ENCODE data around the gene GTPBP3. TPM values are rescaled to one million over a fixed set of nuclear protein-coding genes. Genes with fewer than 3 reads are reported as not detected.
A peak's percentile ranks its signal among the peaks of the same experiment; 100 is the strongest.

Gene GTPBP3
- total and polyA plus RNA-seq, 2 experiments from 2014 or later, result 34.9 to 95.6 TPM

- H3K9me3 ChIP-seq (ENCODE audit: low read depth), result no peaks in the 10 kb centered on the region
- peak; percentile 97 to 100 for DNase-seq (ENCODE audit: low read depth in 1 of 2, low spot score in 1 of 2)
- H3K4me1 ChIP-seq (ENCODE audit: low read depth), result peaks cover 4% of the 10 kb centered on the region
- H3K4me3 ChIP-seq, result peak within 1 kb of the TSS; percentile 64
- no peak for TF ChIP-seq CTCF (IDR thresholded peaks at IDR 0.05; ENCODE audit: low read depth, low read length)
- no peaks in the 10 kb centered on the region for H3K36me3 ChIP-seq
- peaks cover 2% of the 10 kb centered on the region for H3K27me3 ChIP-seq
- H3K27ac ChIP-seq, result peak within 1 kb of the TSS; percentile 63
Observed at GRCh38 chr19:17334414-17335409, 2.6 kb upstream of the GTPBP3 start, which contains the start of gene ANO8. Gene ANO8 (minus strand): TSS chr19:17334855. CDS start chr19:17334670, 185 bp downstream.

GRCh38 chr19:17335575-17335974, 1.8 kb upstream of the GTPBP3 start:
- H3K4me3 ChIP-seq, result no peak overlapping the region
- H3K27me3 ChIP-seq, result no peaks in the 10 kb centered on the region
- no peak for TF ChIP-seq CTCF (IDR thresholded peaks at IDR 0.05; ENCODE audit: low read depth, low read length)
- H3K4me1 ChIP-seq (ENCODE audit: low read depth), result peaks cover 4% of the 10 kb centered on the region
- no peak overlapping the region for H3K27ac ChIP-seq
- DNase-seq (ENCODE audit: low read depth in 1 of 2, low spot score in 1 of 2), result no peak
- no peaks in the 10 kb centered on the region for H3K9me3 ChIP-seq (ENCODE audit: low read depth)
- H3K36me3 ChIP-seq, result no peaks in the 10 kb centered on the region

- H3K4me1 ChIP-seq (ENCODE audit: low read depth), result peaks cover 4% of the 10 kb centered on the region
- TF ChIP-seq CTCF (IDR thresholded peaks at IDR 0.05; ENCODE audit: low read depth, low read length), result no peak
- H3K4me3 ChIP-seq, result peak overlapping the region; percentile 65
- H3K27ac ChIP-seq, result no peak overlapping the region
- no peaks in the 10 kb centered on the region for H3K36me3 ChIP-seq
- H3K27me3 ChIP-seq, result no peaks in the 10 kb centered on the region
- DNase-seq (ENCODE audit: low read depth in 1 of 2, low spot score in 1 of 2), result peak in 1 of 2 donors; percentile 28
- no peaks in the 10 kb centered on the region for H3K9me3 ChIP-seq (ENCODE audit: low read depth)
Observed at GRCh38 chr19:17337675-17338432, 501 bp downstream of the GTPBP3 start.

- peak overlapping the region; percentile 65 for H3K4me3 ChIP-seq
- no peak overlapping the region for H3K27ac ChIP-seq
- H3K27me3 ChIP-seq, result no peaks in the 10 kb centered on the region
- no peak for TF ChIP-seq CTCF (IDR thresholded peaks at IDR 0.05; ENCODE audit: low read depth, low read length)
- peaks cover 4% of the 10 kb centered on the region for H3K4me1 ChIP-seq (ENCODE audit: low read depth)
- H3K36me3 ChIP-seq, result no peaks in the 10 kb centered on the region
- DNase-seq (ENCODE audit: low read depth in 1 of 2, low spot score in 1 of 2), result no peak
- H3K9me3 ChIP-seq (ENCODE audit: low read depth), result no peaks in the 10 kb centered on the region
Observed at GRCh38 chr19:17338433-17339078, 1.2 kb downstream of the GTPBP3 start.

- no peaks in the 10 kb centered on the region for H3K36me3 ChIP-seq
- DNase-seq (ENCODE audit: low read depth in 1 of 2, low spot score in 1 of 2), result no peak
- TF ChIP-seq CTCF (IDR thresholded peaks at IDR 0.05; ENCODE audit: low read depth, low read length), result no peak
- no peaks in the 10 kb centered on the region for H3K9me3 ChIP-seq (ENCODE audit: low read depth)
- H3K27me3 ChIP-seq, result no peaks in the 10 kb centered on the region
- H3K27ac ChIP-seq, result no peak overlapping the region
- no peak overlapping the region for H3K4me3 ChIP-seq
- H3K4me1 ChIP-seq (ENCODE audit: low read depth), result peaks cover 4% of the 10 kb centered on the region
Observed at GRCh38 chr19:17339088-17339741, 1.9 kb downstream of the GTPBP3 start.

Measured in cardiac muscle cell (in vitro differentiated cells and primary cell).